Measurements from ENCODE around the gene MUC4. TPM values are rescaled to one million over a fixed set of nuclear protein-coding genes. Genes with fewer than 3 reads are reported as not detected.

Gene MUC4
- total and polyA plus RNA-seq, 9 of the 15 experiments (the other 6 are each of a cell fraction or from before 2014, with no cell fraction given), result under 0.01 to 0.21 (median 0.10) TPM; not detected in 4

DNA sequence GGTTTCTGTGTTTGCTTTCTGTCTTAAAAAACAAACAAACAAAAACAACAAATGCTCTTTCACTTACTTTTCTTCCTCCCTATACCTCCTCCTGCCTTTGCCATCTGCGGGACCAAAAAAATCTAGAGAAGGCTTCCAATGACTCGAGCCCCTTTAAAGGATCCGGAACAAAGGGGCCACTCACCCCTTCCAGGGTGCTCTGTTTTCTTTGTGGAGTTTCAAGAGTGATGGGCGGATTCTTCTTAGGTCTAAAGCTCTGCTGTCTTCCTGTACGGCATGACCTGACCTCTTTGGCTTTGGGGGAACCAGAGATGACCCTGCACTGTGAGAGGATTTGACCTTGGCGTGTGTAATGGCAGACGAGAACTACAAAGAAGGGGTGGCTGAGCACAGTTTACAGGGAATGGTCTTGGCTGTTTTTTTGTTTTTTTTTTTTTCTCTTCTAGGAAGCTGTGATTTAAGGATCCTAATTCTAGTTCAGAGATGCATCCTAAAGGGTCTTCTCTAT is 93.2 kb downstream of the MUC4 start (continued):
- TF ChIP-seq, protein P1, sequence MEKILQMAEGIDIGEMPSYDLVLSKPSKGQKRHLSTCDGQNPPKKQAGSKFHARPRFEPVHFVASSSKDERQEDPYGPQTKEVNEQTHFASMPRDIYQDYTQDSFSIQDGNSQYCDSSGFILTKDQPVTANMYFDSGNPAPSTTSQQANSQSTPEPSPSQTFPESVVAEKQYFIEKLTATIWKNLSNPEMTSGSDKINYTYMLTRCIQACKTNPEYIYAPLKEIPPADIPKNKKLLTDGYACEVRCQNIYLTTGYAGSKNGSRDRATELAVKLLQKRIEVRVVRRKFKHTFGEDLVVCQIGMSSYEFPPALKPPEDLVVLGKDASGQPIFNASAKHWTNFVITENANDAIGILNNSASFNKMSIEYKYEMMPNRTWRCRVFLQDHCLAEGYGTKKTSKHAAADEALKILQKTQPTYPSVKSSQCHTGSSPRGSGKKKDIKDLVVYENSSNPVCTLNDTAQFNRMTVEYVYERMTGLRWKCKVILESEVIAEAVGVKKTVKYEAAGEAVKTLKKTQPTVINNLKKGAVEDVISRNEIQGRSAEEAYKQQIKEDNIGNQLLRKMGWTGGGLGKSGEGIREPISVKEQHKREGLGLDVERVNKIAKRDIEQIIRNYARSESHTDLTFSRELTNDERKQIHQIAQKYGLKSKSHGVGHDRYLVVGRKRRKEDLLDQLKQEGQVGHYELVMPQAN (IDR thresholded peaks at IDR 0.05; ENCODE audit: borderline replicate concordance), result no peak
- TF ChIP-seq HNRNPUL1 (IDR thresholded peaks at IDR 0.05; ENCODE audit: low read length), result 0 out of 2 replicates have a peak, but pooled peaks have one; percentile 60
- TF ChIP-seq, protein P2, sequence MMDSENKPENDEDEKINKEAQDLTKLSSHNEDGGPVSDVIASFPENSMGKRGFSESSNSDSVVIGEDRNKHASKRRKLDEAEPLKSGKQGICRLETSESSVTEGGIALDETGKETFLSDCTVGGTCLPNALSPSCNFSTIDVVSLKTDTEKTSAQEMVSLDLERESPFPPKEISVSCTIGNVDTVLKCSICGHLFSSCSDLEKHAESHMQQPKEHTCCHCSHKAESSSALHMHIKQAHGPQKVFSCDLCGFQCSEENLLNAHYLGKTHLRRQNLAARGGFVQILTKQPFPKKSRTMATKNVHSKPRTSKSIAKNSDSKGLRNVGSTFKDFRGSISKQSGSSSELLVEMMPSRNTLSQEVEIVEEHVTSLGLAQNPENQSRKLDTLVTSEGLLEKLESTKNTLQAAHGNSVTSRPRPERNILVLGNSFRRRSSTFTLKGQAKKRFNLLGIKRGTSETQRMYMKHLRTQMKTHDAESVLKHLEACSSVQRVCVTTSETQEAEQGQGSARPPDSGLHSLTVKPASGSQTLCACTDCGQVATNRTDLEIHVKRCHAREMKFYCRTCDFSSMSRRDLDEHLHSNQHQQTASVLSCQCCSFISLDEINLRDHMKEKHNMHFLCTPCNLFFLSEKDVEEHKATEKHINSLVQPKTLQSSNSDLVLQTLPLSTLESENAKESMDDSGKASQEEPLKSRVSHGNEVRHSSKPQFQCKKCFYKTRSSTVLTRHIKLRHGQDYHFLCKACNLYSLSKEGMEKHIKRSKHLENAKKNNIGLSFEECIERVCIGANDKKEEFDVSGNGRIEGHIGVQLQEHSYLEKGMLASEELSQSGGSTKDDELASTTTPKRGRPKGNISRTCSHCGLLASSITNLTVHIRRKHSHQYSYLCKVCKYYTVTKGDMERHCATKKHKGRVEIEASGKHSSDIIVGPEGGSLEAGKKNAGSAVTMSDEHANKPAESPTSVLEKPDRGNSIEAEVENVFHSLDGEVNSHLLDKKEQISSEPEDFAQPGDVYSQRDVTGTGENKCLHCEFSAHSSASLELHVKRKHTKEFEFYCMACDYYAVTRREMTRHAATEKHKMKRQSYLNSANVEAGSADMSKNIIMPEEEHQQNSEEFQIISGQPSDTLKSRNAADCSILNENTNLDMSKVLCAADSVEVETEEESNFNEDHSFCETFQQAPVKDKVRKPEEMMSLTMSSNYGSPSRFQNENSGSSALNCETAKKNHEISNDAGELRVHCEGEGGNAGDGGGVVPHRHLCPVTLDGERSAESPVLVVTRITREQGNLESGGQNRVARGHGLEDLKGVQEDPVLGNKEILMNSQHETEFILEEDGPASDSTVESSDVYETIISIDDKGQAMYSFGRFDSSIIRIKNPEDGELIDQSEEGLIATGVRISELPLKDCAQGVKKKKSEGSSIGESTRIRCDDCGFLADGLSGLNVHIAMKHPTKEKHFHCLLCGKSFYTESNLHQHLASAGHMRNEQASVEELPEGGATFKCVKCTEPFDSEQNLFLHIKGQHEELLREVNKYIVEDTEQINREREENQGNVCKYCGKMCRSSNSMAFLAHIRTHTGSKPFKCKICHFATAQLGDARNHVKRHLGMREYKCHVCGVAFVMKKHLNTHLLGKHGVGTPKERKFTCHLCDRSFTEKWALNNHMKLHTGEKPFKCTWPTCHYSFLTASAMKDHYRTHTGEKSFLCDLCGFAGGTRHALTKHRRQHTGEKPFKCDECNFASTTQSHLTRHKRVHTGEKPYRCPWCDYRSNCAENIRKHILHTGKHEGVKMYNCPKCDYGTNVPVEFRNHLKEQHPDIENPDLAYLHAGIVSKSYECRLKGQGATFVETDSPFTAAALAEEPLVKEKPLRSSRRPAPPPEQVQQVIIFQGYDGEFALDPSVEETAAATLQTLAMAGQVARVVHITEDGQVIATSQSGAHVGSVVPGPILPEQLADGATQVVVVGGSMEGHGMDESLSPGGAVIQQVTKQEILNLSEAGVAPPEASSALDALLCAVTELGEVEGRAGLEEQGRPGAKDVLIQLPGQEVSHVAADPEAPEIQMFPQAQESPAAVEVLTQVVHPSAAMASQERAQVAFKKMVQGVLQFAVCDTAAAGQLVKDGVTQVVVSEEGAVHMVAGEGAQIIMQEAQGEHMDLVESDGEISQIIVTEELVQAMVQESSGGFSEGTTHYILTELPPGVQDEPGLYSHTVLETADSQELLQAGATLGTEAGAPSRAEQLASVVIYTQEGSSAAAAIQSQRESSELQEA (IDR thresholded peaks at IDR 0.05; ENCODE audit: low read depth), result no peak
- 0 out of 2 replicates have a peak, but pooled peaks have one; percentile 56 for TF ChIP-seq PPARD (CRISPR knock-in tag; IDR thresholded peaks at IDR 0.05)
- peak; percentile 98 for TF ChIP-seq CBX8 (IDR thresholded peaks at IDR 0.05; ENCODE audit: borderline replicate concordance, extremely low read depth, low read depth, low read length, poor library complexity, severe bottlenecking)
- TF ChIP-seq BCL6 (CRISPR knock-in tag; IDR thresholded peaks at IDR 0.05), result peak; percentile 46; the same call in 1 of the 2 replicates

Measured in K562 (cell line).